Measurements from ENCODE around the gene TBC1D5.
"Not testable (repeated sequence)": the region's sequence is repeated elsewhere in the genome, so short reads cannot be mapped to it uniquely, and the experiment has no call there.

TBC1D5 gene

DNA sequence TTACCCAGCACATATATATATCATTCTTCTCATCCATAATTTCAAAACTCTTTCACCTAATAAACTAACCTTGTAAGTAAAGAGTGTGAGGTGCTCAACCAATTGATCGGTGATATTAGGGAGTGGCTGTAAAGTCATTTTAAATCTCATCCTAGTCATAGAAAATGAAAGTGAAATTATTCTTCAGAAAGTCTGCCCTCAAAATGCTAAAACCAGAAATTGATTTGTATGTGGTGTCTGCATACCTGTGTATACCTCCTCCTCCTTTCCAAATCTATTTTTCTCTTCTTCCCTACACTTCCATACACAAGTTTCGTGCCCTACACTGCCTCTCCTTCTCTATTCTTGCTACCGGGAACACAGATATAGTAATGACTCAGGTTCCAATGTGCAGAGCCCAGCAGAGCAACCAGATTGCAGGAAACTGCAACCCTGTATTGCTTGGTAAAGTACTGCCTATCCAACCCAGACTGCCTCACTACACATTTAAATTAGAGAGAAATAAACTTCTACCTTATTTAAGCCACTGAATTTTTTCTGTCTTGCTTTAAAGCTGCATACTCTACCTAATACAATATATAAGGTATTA is 7.4 kb upstream of the TBC1D5 start:
- no peak for DNase-seq (ENCODE audit: low read depth in 2 of 2)

DNA sequence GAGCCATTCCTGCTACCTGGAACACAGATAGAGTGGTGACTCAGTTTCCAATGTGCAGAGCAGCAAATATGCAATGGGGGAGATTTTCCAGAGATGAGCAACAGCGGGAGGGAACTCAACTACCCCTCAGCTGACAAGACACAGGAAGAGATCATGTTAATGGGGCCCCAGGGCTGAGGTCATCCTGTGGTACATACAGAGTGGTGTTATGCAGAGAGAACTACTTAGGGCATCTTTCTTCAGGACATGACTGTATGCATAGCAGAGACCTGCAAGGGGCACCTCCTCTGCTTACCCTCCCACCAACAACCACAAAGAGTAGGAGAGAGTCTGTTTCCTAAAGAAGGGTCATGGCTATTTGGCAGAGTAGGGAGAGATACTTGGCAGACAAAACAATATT is 6.8 kb upstream of the TBC1D5 start:
- DNase-seq (ENCODE audit: low read depth in 2 of 2): no peak

DNA sequence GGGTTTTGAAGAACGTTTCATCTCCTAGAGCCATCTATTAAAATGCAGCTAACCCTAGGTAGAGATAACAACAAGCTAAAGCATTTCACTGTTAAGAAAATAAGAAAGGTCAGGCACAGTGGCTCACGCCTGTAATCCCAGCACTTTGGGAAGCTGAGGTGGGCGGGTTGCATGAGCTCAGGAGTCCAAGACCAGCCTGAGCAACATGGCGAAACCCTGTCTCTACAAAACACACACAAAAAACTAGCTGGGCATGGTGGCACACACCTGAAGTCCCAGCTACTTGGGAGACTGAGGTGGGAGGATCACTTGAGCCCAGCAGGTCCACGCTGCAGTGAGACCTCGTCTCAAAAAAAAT is 5.4 kb upstream of the TBC1D5 start:
- DNase-seq (ENCODE audit: low read depth in 2 of 2): no peak

DNA sequence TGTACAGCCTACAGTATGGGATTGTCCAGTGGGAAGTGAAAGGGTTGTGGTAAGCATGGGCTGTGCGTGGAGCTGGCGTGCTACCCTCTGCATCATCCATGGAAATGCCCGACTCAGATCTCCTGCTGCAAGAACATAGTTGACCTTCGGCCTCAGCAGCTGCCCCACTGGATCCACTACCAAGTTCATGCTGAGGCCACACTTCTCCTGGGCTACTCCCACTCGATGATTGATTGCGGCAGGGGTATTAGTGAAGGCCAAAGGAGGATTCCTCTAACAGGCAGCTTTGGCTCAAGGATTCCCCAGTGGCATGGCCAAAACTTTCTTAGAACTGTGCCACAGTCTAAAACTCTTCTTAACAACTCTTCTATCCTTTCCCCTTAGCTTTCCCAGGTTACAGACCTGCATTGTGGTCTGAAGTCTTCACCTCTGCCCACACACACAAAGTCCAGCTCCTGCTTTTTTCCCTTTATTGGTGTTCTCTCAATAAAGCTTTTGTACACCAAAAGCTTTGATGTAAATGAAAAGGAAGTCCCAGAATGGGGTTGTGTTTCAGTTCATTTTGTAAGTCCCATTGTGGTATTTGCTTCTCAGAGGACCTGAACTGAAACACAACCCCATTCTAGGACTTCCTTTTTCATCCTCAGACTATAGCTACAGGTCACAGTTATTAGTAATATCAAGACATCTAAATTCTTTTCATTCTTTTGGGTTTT is 4.9 kb upstream of the TBC1D5 start:
- no peak for DNase-seq (ENCODE audit: low read depth in 2 of 2)

DNA sequence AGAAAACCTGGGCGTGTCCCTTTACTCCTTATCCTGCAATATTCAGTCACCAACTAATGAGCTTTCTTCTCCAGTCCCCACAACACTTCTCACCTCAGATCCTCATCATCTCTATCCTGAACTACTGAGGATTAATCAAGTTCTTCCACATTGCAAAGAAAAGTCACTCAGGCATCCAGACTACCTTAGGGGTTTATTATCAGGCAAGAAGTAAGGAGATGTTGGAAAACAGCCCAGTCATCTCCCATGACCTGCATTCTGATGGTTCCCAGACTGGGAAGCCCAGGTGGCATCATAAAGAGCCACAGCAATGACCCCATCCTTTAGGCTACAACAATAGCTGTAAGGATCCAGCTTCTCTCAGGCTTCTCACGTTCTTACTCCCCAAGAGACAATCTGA is 3.5 kb upstream of the TBC1D5 start:
- DNase-seq (ENCODE audit: low read depth in 2 of 2): no peak

DNA sequence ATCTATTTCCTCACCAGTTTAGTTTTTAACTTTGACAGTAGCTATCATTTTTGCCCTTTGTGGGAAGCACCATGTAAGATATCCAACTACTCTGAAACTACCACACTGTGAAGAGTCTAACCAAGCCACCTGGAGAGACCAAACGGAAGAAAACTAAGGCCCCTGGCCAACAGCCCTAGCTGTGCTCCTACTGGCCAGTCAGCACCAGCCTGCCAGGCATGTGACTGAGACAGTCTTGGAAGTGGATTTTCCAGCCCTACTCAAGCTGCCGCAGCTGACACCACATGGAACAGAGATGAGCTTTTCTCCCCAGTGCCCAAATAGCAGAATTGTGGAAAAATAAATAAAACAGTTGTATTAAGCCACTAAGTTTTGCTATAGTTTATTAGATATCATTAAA is 2.9 kb upstream of the TBC1D5 start:
- no peak for DNase-seq (ENCODE audit: low read depth in 2 of 2)

DNA sequence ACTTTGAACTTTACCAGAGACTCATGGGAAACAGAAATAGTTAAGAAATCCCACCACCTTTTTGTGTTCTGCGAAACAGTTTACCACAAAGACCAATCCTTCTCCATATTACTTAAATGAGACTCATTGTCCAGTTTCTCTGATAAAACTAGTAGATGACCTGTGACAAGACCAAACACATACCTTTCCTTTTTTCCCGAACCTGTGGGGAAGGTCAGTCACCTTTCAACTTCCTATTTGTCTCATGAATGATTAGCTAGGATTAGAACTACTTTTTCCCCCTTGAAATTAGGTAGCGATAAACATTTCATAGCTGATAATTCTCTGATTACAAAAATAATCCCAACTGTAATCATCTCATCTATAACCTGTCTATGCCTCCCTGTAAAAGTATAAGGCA is 2.3 kb upstream of the TBC1D5 start:
- no peak for DNase-seq (ENCODE audit: low read depth in 2 of 2)

DNA sequence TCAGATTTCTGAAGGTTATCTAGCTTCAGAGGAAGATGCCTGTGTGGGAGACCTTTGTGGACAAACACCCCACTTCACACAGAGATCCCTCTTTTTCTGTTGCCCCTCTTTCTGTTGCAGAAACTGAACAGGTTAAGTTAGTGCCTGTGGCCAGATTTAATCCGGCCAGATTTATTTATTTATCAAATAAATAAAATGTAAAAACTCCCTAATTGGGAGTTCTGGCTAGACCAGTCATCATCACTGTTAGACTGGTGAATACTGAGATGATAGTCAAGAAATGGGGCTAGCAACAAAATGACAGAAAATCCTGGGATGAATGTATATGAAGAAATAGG is 1.2 kb upstream of the TBC1D5 start:
- no peak for DNase-seq (ENCODE audit: low read depth in 2 of 2)

DNA sequence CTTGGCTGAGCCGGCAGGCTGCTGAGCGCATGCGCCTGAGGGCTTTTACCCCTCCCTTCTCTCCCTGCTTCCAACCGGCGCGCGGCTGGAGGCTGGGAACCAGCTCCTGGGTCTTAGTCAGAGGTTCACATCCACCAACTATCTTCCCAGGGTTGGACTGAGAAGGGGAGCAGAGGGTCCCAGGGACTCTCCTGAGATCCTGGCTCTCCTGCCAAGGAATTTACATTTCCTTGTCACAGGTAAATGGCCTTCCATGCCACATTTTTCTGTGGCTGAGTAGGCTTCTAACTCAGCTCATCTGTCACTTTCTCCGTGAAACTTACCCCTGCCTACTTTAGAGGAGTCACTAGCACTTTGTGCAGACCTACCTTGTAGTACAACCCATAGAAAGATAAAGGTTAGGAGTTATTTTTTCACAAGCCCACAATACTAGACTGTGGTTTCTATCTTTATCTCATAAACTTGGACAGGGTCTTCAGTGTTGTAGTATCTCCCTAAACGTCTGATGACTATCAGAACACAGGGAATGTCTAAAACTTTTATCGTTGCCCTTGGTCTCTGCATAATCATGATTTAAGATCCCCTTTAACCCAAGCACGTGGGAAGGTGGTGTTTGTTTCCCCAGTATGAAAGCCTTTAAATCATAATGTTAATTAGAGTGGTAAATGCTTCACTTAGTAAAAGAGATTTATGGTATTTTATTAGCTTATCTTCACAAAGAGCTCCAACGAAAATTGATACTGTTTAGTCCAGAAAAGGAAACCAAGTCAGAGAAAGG is 638 bp upstream of the TBC1D5 start:
- DNase-seq (ENCODE audit: low read depth in 2 of 2): no peak

DNA sequence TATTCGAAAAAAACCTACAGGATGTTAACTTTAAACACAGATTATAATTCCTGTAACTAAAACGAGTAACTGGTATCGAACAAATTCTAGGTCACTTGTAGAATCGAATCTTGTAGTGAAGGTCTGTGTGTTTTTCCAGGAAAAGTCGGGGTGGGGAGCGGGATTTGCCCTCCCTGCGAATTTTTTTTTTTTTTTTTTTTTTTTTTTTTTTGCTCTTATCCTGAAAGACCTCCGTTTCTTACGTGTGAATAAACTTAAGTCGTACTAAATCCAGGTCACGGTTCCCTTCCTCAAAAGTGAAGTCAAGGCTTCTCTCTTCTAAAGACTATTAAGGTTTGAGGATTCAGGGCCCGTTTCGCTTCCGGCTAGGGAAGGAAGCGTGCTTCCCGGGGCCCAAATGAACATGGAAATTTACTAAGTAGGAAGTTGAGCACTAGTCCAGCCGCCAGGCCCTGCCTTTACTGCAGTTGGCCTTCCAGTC is 770 bp downstream of the TBC1D5 start:
- no peak for DNase-seq (ENCODE audit: low read depth in 2 of 2)

DNA sequence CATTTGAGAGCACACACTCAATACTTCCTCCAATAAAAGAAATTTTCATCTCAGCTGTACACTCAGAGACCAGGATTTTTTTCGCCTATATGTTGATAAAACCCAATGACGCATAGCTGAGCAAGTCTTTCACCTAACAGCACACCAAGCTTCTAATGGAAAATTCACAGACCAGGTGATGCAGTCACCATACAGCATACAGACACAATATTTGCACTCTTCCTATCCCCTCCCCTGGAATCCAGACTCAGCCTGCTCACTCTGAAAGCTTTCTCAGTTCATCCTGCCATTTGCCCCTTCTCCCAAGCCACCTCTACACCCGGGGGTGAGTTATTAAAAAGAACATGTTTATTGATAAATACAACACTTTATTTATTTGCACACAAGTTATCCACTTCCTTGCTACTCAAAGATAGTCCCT is 1.7 kb downstream of the TBC1D5 start:
- DNase-seq (ENCODE audit: low read depth in 2 of 2): no peak

DNA sequence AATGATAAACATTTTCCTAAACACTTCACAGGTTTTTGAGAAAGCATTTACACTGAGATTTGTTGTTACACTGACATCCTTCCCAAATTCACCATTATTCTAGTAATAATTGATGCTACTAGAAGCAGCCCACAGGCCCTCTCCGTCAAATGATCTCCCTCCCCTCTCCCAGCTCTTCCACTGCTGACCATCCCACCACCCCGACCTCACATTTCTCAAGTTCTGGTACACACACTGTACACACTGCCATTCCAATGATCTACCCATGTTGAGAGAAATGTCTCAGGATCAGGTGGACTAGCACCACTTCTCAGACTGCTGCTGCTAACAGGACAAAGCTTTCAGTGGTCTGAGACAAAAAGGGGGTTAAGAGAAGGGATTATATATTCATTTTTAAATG is 3.5 kb downstream of the TBC1D5 start:
- no peak for DNase-seq (ENCODE audit: low read depth in 2 of 2)

DNA sequence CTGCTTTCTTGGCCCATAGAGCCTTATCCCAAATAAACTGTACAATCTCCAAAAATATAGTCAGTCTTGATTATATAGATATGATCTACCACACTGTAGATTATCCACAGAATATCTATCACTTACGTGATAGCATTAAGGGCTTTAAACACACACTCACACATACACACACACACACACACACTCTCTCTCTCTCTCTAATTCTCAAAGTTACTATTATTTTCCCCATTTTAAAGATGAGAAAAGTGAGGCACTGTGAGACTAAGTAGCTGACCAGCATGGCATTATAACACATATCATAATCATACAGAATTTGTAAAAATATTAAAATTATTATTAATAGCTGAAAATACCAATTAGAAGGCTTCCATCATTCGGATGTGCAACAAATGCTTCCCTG is 4.2 kb downstream of the TBC1D5 start:
- DNase-seq (ENCODE audit: low read depth in 2 of 2): no peak

DNA sequence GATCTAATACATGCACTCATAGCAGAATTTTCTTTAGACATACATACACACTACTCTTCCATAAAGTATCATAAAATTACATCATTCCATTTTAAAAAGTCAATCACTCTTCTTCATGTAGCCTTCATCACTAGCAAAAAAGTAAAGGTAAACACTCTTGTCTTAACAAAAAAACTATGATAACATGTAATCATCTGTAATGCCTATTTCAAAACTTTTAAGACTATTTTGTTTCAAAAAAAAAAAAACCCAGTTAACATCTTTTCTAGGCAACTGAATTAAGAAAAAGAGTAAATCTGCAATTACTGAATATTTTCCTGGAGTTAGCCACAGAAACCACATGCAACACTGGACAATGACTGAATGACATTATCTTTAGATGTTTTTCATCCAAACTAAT is 4.8 kb downstream of the TBC1D5 start:
- no peak for DNase-seq (ENCODE audit: low read depth in 2 of 2)

DNA sequence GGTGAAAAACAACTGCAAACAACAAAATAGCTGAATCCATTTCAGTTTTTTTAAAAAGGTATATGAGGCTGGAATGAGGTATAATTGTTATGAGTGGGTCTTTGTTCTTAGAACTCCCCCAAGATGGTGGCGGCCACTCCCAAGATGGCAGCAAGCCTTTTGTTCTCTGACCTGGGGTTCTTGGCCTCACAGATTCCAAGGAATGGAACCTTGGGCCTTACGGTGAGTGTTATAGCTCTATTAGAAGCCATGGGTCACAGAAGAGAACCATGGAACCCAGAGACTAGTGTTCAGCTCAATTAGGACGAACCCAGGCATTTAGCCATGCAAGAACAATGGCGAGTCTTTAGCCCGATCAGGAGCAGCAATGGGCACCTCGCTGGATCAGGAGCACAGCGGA is 7.1 kb downstream of the TBC1D5 start:
- not testable (repeated sequence) for DNase-seq (ENCODE audit: low read depth in 2 of 2)

DNA sequence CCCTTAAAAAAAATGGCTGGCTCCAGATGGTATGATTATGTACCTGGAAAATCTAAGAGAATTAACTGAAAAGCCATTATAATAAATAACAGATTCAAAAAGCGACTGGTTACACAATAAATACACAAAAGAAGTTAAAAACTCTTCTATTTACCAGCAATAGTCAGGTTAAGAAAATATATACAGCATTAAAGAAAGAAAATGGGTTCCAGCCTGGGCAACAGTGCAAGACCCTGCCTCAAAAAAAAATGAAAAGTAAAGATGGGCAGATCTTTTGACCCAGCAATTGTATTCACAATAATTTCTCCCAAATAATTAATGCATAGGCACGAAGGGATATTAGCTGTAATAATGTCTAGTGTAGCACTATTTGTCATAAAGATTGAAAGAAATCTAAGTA is 8.7 kb downstream of the TBC1D5 start:
- DNase-seq (ENCODE audit: low read depth in 2 of 2): no peak

DNA sequence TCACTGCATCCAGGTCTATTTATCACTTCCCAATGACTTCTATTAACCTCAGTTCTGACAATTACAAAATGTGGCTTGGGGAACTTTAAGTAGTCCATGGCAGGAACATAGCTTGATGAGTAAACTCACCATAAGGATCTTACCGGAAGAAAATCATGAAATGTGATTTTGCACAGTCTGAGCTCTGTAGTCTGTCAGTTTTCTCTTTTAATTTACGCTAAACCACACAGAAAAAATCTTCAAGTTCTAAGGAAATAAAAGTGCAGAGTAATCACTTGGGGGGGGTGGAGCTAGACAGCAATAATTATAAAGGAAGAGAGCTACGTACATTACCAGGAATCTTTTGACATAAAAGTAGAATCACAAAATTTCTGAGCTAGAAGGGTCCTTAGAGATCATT is 9.2 kb downstream of the TBC1D5 start:
- DNase-seq (ENCODE audit: low read depth in 2 of 2): no peak

DNA sequence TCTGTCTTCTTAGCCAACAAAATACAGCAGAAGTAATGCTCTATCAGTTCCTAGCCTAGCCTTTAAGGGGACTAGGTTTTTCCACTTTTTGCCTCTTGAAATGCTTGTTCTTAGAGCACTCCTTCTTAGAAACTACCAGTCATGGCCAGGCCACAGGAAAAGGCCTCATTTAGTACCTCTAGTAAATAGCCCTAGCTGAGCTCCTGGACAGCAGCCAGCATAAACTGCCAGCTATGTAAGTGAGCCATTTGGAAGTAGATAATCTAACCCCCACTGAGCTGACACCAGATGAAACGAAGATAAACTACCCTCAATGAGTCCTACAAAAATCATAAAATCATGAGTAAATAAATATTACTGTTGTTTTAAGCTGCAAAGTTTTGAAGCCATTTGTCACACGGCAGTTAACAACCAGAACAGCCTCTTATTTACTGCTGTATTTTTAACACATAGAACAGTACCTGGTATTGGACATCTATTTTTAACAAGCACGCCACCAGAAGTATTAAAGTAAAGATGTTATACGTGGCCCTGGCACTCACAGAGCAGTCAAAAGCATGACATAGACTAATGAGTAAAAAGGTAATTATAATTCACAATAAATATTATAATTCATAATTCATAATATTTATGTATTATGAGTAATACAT is 12.0 kb downstream of the TBC1D5 start:
- no peak for DNase-seq (ENCODE audit: low read depth in 2 of 2)

DNA sequence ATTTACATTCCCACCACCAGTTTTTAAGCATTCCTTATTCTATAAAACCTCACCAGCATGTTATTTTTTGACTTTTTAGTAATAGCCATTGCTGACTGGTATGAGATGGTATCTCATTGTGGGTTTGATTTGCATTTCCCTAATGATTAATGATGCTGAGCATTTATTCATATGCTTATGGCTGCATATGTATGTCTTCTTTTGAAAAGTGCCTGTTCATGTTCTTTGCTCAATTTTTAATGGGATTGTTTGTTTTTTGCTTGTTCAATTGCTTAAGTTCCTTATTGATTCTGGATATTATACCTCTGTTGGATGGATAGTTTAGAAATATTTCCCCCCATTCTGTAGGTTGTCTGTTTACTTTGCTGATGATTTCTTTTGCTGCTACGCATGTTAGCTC is 16.1 kb downstream of the TBC1D5 start:
- no peak for DNase-seq (ENCODE audit: low read depth in 2 of 2)

DNA sequence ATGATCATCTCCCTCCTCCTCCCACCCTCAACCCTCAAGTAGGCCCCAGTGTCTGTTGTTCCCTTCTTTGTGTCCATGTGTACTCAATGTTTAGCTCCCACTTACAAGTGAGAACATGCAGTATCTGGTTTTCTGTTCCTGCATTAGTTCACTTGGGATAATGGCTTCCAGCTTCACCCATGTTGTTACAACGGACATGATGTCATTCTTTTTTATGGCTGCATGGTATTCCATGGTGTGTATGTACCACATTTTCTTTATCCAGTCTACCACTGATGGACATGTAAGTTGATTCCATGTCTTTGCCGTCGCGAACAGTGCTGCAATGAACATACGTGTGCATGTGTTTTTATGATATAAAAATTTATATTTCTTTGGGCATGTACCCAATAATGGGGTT is 16.6 kb downstream of the TBC1D5 start:
- not testable (repeated sequence) for DNase-seq (ENCODE audit: low read depth in 2 of 2)

DNA sequence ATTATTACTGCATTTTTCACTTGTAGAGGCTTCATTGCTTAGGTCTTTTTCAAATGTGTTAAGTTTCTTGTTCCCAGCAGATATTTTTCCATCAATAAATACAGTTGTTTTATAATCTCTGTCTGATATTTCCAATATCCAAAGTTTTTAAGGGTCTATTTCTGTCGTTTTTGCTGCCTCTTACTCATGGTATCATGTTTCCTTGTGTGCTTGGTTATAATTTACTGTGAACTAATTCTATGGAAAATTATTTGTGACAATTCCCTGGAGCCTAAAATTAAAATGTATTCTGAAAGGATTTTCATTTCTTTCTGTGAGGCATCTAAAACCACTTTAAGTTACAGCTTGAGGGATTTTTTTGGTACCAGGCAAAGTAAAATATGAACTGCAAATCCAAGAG is 17.5 kb downstream of the TBC1D5 start:
- no peak for DNase-seq (ENCODE audit: low read depth in 2 of 2)

DNA sequence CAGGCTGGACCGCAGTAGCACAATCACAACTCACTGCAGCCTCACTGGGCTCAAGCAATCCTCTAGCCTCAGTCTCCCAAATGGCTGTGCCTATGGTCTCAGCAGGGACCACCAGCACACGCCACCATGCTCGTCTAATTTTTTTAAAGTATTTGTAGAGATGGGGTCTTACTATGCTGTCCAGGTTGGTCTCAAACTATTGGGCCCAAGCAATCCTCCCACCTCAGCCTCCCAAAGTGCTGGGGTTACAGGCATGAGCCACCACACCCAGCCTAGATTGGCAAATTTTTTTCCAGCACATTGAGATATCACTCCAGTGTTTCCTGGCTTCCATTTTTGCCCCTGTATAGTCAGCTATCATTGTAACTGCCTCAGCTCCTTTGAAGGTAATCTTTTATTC is 18.3 kb downstream of the TBC1D5 start:
- DNase-seq (ENCODE audit: low read depth in 2 of 2): no peak

DNA sequence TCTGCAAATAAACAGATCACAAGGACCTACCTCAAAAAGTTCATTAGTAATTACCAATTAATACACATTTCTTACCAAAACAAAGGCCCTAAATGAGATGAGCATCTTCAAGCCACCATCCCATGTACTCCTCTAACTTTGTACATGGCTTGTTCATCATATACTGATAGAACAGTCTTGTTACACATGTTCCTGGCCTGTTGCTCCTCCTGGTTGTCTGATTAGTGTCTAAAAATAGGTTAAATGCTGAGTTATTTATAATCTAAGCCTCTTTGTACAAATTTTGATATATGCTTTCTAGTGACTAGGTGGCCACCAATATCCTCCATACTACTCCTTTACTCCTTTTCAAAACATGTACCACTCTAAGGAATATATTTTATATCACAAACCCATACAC is 25.0 kb downstream of the TBC1D5 start:
- DNase-seq (ENCODE audit: low read depth in 2 of 2): no peak
